Measurements from ENCODE around the gene ARHGEF16.

Gene ARHGEF16

GRCh38 chr1:3476666-3477065 is 22.2 kb downstream of the ARHGEF16 start:
- in situ Hi-C loops (cut with MboI; ENCODE audit: low sequenced_read_pairs) = no loop called here

- in situ Hi-C loops (cut with MboI; ENCODE audit: low sequenced_read_pairs) = no loop called here
These were observed 23.0 kb downstream of the ARHGEF16 start for GRCh38 chr1:3477241-3477995.

GRCh38 chr1:3478187-3478586 is 23.7 kb downstream of the ARHGEF16 start:
- in situ Hi-C loops (cut with MboI; ENCODE audit: low sequenced_read_pairs) = no loop called here

- in situ Hi-C loops (cut with MboI; ENCODE audit: low sequenced_read_pairs) = no loop called here
These were observed 25.3 kb downstream of the ARHGEF16 start for GRCh38 chr1:3479511-3480368.

- in situ Hi-C loops (cut with MboI; ENCODE audit: low sequenced_read_pairs) = no loop called here
These were observed 25.9 kb downstream of the ARHGEF16 start for GRCh38 chr1:3480369-3480719.

- in situ Hi-C loops (cut with MboI; ENCODE audit: low sequenced_read_pairs) = no loop called here
These were observed 26.6 kb downstream of the ARHGEF16 start for GRCh38 chr1:3481046-3481445.

GRCh38 chr1:3481836-3482375 is 27.4 kb downstream of the ARHGEF16 start:
- in situ Hi-C loops (cut with MboI; ENCODE audit: low sequenced_read_pairs) = no loop called here

- in situ Hi-C loops (cut with MboI; ENCODE audit: low sequenced_read_pairs) = no loop called here
These were observed 27.9 kb downstream of the ARHGEF16 start for GRCh38 chr1:3482378-3482849.

- in situ Hi-C loops (cut with MboI; ENCODE audit: low sequenced_read_pairs) = no loop called here
These were observed 28.9 kb downstream of the ARHGEF16 start for GRCh38 chr1:3483380-3483779.

GRCh38 chr1:3483801-3484444 is 29.5 kb downstream of the ARHGEF16 start:
- in situ Hi-C loops (cut with MboI; ENCODE audit: low sequenced_read_pairs) = no loop called here

- in situ Hi-C loops (cut with MboI; ENCODE audit: low sequenced_read_pairs) = no loop called here
These were observed 30.6 kb downstream of the ARHGEF16 start for GRCh38 chr1:3485016-3485415.

GRCh38 chr1:3488432-3488831 is 34.0 kb downstream of the ARHGEF16 start:
- in situ Hi-C loops (cut with MboI; ENCODE audit: low sequenced_read_pairs) = no loop called here

GRCh38 chr1:3490046-3490745 is 35.7 kb downstream of the ARHGEF16 start:
- in situ Hi-C loops (cut with MboI; ENCODE audit: low sequenced_read_pairs) = no loop called here

GRCh38 chr1:3491291-3492246 is 37.1 kb downstream of the ARHGEF16 start:
- in situ Hi-C loops (cut with MboI; ENCODE audit: low sequenced_read_pairs) = no loop called here

GRCh38 chr1:3492545-3493246 is 38.2 kb downstream of the ARHGEF16 start:
- in situ Hi-C loops (cut with MboI; ENCODE audit: low sequenced_read_pairs) = no loop called here

GRCh38 chr1:3494321-3495308 is 40.1 kb downstream of the ARHGEF16 start:
- in situ Hi-C loops (cut with MboI; ENCODE audit: low sequenced_read_pairs) = no loop called here

All from HL-60/S4 treated with retinoic acid at 250 ng/mL for 4 days and 3 days (cell line).